8988T (cell line): ENCODE data around the gene FERMT3.
A peak's percentile ranks its signal among the peaks of the same experiment; 100 is the strongest.

Source experiments
- DNase-seq: peaks from one replicate; pipeline ENCODE4 v3.0.0; 2011

FERMT3 gene

GRCh38 chr11:64222651-64223000 lies 16.1 kb downstream of the FERMT3 start:
- no peak for DNase-seq

DNA sequence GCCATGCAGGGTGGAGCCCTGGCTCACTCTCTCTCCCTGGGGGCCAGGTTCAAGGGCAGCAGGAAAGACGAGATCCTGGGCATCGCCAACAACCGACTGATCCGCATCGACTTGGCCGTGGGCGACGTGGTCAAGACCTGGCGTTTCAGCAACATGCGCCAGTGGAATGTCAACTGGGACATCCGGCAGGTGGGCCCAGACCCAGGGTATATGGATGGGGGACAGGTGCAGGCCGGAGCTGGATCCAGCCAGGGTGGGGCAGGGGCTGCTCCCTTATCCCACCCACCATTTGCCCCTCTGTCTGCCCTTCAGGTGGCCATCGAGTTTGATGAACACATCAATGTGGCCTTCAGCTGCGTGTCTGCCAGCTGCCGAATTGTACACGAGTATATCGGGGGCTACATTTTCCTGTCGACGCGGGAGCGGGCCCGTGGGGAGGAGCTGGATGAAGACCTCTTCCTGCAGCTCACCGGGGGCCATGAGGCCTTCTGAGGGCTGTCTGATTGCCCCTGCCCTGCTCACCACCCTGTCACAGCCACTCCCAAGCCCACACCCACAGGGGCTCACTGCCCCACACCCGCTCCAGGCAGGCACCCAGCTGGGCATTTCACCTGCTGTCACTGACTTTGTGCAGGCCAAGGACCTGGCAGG lies 16.6 kb downstream of the FERMT3 start:
- no peak for DNase-seq

DNA sequence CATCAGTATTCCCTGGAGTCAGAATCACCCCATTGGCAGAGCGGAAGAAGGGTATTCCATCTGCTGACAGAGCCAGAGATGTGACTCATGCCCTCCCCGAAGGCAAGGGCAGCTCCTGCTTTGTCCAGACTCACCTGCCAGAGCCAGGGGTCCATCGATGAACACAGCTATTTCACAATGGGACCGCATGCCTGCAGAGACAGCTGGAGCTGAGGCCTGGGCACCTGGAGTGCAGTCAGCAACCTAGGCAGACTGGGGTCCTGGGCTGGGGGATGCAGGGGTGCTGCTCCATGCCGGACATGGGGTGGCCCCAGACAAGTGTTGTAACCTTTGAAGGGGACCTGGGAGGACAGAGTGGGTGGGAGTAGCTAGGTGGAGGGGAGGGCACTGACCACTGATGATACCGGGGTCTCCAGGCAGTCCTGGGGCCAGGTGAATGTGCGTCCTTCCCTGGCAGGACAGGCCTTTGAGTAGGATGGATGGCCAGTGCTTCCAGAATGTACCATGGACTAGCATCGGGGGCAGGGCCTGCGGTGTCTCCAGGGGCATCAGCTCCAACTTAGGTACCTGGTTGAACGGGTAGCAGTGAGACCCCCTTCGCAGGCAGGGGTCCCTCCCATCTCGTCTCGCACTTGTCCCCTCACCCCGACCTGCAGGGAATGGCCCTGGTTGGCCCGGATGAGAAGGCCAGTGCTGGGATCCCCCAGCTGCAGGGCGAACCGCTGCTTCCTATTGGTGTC lies 17.8 kb downstream of the FERMT3 start:
- peak; percentile 31 for DNase-seq

- peak; percentile 24 for DNase-seq
These were observed 18.5 kb downstream of the FERMT3 start for GRCh38 chr11:64224891-64225607.

DNA sequence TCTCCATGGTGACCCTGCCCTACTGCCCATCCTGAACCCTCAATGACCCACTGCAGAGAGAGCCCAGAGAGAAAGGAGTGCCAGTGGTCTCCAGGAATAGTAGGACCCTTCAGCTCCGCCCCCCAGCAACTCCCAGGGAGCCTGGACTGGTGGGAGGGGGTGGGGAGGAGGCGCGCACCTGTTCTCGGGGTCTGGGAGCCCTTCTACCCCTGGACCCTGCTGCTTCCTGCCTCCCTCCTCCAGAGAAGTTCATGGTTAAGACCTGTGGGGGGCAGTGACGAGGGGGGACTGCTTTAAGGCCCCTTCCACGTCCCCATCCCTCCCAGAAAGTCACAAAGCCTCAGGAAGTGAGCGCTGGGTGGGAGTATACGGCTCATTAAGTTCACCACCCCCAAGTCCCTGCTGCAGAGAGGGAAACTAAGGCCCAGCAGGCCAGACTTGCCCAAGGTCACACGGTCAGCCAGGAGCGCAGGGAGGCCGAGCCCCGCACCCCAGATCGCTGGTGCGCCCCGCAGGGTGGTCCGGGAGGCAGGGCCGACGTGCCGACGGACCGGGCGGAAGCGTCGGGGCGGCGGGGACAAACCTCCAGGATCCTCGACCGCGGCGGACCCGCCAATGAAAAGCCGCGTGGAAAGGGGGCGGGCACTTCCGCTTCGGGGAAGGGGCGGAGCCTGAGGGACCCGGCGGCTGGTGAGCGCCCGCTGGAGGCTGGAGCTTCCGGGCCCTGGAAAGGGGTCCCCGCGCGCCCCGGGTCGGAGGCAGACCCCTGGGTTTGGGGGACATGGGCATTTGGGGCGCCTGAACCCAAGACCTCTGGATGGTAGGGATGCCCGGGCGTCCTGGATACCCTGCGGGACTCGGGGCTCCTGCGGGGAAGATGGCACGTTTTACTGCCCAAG lies 19.3 kb downstream of the FERMT3 start, which contains the start of the genes NUDT22 and TRPT1:
NUDT22 (plus strand) TSS at position 667 of the 899 bp plus-strand sequence. CDS start 379 bp downstream, outside the sequence.
TRPT1 (minus strand) TSS at position 579 of the 899 bp plus-strand sequence; CDS start at position 253, 326 bp downstream.
- peak; percentile 98 for DNase-seq

DNA sequence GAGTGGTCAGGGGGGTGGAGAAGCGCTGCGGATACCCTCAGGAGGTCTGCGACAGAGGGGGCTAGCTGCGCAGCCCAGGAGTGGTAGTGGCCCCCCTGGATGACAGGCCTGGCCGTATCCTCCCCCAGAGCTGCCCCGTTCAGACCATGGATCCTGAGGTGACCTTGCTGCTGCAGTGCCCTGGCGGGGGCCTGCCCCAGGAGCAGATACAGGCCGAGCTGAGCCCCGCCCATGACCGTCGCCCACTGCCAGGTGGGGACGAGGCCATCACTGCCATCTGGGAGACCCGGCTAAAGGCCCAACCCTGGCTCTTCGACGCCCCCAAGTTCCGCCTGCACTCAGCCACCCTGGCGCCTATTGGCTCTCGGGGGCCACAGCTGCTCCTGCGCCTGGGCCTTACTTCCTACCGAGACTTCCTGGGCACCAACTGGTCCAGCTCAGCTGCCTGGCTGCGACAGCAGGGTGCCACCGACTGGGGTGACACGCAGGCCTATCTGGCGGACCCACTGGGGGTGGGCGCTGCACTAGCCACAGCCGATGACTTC lies 20.1 kb downstream of the FERMT3 start:
- peak; percentile 52 for DNase-seq

- DNase-seq: no peak
These were observed 21.0 kb downstream of the FERMT3 start for GRCh38 chr11:64227405-64227956.

- no peak for DNase-seq
These were observed 22.7 kb downstream of the FERMT3 start for GRCh38 chr11:64229090-64229743.

- DNase-seq: no peak
These were observed 23.2 kb downstream of the FERMT3 start for GRCh38 chr11:64229744-64230170.

GRCh38 chr11:64230171-64230984 lies 23.9 kb downstream of the FERMT3 start, which contains the start of gene DNAJC4:
Gene DNAJC4, plus strand, starts transcription at chr11:64230548. Its CDS starts 307 bp downstream, at chr11:64230855.
- DNase-seq: peak; percentile 89

DNA sequence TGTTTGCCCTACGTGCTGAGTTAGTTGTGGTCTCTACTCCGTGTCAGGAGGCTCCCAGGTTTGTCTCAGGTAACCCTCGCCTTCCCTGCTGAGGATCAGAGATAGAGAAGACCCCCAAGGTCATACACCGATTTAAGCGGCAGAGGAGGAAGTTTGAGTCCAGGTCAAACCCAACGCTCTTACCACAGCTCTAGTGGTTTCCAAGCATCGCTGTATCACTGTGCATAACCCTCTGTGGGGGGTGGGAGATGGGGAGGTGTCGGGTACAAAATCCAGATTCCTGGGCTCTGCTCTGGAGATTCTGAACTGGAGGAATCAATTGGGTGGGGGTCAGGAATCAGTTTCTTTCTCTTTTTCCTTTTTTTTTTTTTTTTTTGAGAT lies 24.5 kb downstream of the FERMT3 start:
- no peak for DNase-seq

DNA sequence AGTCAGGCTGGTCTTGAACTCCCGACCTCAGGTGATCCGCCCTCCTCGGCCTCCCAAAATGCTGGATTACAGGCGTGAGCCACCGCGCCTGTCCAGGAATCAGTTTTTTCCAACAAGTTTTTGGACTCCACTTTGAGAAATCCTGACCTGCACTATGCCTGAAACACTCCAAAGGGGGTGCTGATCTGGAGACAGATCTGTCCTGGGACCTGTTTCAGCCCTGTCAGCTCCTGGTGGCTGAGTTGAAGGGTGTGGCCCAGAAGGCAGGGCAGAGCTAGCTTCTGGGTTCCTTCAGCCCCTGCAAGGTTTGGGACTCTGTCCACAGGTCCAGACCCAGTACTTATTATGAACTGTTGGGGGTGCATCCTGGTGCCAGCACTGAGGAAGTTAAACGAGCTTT lies 25.0 kb downstream of the FERMT3 start:
- no peak for DNase-seq

- DNase-seq: no peak
These were observed 25.9 kb downstream of the FERMT3 start for GRCh38 chr11:64232182-64232966.

DNA sequence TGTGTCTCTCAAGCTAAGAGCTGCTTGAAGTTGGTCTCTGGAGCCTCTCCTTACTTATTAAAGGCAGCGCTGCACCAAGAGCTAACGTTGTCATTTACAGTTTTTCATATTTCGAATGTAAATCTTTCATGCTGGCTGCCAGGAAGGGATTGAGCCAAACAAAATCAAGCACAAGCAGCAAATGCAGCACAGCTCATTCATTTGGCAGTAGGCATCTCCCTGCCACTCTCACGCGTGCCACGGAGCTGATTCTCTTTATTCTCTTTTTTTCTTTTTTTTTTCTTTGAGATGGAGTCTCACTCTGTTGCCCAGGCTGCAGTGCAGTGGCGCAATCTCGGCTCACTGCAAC lies 26.4 kb downstream of the FERMT3 start:
- DNase-seq: no peak

GRCh38 chr11:64233913-64234586 lies 27.5 kb downstream of the FERMT3 start, which contains the start of gene VEGFB:
Gene VEGFB, plus strand, starts transcription at chr11:64234584. Its CDS starts 250 bp downstream, at chr11:64234834.
- peak; percentile 86 for DNase-seq

GRCh38 chr11:64234647-64235379 lies 28.3 kb downstream of the FERMT3 start:
- peak; percentile 91 for DNase-seq

- no peak for DNase-seq
These were observed 29.1 kb downstream of the FERMT3 start for GRCh38 chr11:64235437-64236161.
